C4-2B (cell line): ENCODE measurements around the gene SLC22A12.

Experiments
- H3K27ac ChIP-seq: fragments of 450-650 bp; 2 replicates; pipeline ENCODE4 v1.5.1; 2017
- CTCF ChIP-seq: fragments of 450-650 bp; conservative IDR thresholded peaks from 2 replicates; pipeline ENCODE4 v1.5.1; 2017; ENCODE audit warnings: mild to moderate bottlenecking
- ZFX ChIP-seq: fragments of 450-650 bp; IDR thresholded peaks from 2 replicates; pipeline ENCODE4 v1.6.1; 2017

The SLC22A12 gene

GRCh38 chr11:64564419-64564818 lies 26.6 kb upstream of the SLC22A12 start:
- TF ChIP-seq CTCF (no peak), ZFX (no peak)
- no peak overlapping the region for H3K27ac ChIP-seq

GRCh38 chr11:64564947-64565889 lies 25.8 kb upstream of the SLC22A12 start:
- TF ChIP-seq ZFX: no peak
- peak overlapping the region; percentile 65 for H3K27ac ChIP-seq

- peak overlapping the region; percentile 73 for H3K27ac ChIP-seq
- no peak for TF ChIP-seq ZFX
- no peak for TF ChIP-seq CTCF
Measured at GRCh38 chr11:64566042-64566914, 24.7 kb upstream of the SLC22A12 start.

GRCh38 chr11:64566915-64567891 lies 23.8 kb upstream of the SLC22A12 start:
- H3K27ac ChIP-seq: peak overlapping the region; percentile 73
- TF ChIP-seq ZFX: peak; percentile 40; the same call in 1 of the 2 replicates
- TF ChIP-seq CTCF: no peak

- H3K27ac ChIP-seq: no peak overlapping the region; the same call in 1 of the 2 replicates
- TF ChIP-seq ZFX (no peak), CTCF (no peak)
Measured at GRCh38 chr11:64568041-64568571, 22.9 kb upstream of the SLC22A12 start.

- no peak for TF ChIP-seq ZFX
- TF ChIP-seq CTCF: no peak
- no peak overlapping the region for H3K27ac ChIP-seq
Measured at GRCh38 chr11:64568584-64569140, 22.4 kb upstream of the SLC22A12 start.
